ENCODE results near the gene FAM83F.
A peak's percentile ranks its signal among the peaks of the same experiment; 100 is the strongest.
"Not testable (repeated sequence)": the region's sequence is repeated elsewhere in the genome, so short reads cannot be mapped to it uniquely, and the experiment has no call there.

FAM83F gene

GRCh38 chr22:40019100-40019499 is 24.3 kb downstream of the FAM83F start:
- DNase-seq: no peak

- no peak for DNase-seq
Measured at GRCh38 chr22:40020956-40021355, 26.2 kb downstream of the FAM83F start.

DNA sequence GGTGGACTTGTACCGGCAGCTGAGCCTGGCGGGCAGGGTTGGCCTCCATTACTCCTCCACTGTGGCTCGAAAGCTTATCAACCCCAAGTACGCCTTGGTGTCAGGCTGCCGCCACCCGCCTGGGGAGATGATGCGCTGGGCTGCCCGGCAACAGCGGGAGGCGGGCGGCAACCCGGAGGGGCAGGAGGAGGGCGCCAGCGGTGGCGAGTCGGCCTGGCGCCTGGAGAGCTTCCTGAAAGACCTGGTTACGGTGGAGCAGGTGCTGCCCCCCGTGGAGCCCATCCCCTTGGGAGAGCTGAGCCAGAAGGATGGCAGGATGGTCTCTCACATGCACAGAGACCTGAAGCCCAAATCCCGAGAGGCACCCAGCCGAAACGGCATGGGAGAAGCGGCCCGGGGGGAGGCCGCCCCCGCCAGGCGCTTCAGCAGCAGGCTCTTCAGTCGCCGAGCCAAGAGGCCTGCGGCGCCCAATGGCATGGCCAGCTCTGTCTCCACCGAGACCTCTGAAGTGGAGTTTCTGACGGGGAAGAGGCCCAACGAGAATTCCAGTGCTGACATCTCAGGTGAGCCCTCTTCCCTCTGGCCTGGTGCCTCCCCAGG is 26.7 kb downstream of the FAM83F start:
- DNase-seq: no peak

DNA sequence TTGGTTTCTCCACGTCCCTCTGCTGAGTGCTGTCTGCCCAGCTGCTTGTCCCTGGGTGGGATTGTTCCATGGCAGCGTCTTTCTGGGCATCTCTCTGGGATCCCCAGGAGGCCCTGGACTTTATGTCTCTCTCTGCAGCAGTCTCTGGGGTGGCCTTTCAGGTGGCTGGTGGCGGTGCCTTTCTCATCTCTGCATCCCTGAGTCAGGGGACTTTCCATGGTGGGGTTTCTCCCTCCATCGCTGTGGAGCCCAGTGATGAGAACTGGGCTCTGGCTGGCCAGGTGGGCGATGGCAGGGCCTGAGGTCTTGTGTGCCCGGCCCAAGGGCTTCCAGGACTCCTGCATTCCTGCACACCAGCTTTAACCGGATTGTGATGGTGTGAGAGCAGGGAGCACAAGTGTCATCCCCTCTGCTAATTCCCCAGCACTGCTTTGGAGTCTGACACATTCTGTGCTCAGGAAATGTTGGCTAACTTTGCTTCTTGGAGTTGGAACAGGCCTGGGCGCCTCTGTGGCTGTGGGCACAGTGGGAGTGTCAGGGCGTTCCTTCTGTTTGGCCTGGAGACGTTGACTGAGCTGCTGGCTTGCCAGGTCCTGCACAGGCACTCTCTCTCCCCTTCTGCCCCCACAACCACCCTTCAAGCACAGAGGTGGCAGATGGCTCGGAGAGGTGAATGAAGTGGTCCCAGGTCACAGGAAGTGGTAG is 27.9 kb downstream of the FAM83F start:
- DNase-seq: no peak

- no peak for DNase-seq
Measured at GRCh38 chr22:40023341-40023841, 28.6 kb downstream of the FAM83F start.

GRCh38 chr22:40024201-40025061 is 29.7 kb downstream of the FAM83F start:
- DNase-seq: peak; percentile 59 to 68

GRCh38 chr22:40025062-40025379 is 30.3 kb downstream of the FAM83F start:
- not testable (repeated sequence) for DNase-seq

DNA sequence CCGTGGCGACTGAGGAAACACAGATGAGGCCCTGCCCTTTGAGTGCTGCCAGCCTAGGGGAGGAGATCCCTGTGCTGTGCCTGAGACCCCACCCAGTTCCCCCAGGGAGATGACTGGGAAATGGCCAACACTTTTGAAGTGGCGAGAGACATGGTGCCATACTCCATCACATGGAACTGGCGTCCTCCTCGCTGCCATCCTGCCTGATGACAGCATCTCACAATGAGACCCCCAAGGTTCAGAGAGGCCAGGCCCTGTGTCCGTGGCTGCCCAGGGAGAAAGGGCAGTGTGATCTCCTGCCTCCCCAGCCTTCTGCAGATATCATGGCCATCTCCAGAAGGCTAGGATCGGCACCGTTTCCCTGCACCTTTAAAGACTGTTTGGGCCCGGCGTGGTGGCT is 31.1 kb downstream of the FAM83F start:
- no peak for DNase-seq

DNA sequence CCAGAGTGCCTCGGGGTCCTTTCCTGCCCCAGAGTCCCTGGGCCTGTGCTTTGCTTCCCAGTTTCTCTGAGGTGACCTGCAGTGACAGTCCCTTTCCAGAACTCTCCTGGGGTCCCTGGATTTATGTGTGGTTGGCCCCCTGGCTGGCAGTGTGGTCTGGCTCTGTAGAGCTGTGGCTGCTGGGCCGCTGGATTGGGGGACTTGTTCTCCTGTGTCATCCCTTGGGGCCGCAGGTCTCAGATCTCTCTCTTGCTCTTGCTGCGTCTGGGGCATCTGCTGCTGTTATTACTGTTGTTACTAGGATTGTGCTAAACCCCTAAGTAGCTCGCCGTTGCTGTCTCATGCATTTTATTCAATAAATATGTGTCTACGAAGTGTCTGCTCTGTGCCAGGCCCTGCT is 31.9 kb downstream of the FAM83F start:
- no peak for DNase-seq

DNA sequence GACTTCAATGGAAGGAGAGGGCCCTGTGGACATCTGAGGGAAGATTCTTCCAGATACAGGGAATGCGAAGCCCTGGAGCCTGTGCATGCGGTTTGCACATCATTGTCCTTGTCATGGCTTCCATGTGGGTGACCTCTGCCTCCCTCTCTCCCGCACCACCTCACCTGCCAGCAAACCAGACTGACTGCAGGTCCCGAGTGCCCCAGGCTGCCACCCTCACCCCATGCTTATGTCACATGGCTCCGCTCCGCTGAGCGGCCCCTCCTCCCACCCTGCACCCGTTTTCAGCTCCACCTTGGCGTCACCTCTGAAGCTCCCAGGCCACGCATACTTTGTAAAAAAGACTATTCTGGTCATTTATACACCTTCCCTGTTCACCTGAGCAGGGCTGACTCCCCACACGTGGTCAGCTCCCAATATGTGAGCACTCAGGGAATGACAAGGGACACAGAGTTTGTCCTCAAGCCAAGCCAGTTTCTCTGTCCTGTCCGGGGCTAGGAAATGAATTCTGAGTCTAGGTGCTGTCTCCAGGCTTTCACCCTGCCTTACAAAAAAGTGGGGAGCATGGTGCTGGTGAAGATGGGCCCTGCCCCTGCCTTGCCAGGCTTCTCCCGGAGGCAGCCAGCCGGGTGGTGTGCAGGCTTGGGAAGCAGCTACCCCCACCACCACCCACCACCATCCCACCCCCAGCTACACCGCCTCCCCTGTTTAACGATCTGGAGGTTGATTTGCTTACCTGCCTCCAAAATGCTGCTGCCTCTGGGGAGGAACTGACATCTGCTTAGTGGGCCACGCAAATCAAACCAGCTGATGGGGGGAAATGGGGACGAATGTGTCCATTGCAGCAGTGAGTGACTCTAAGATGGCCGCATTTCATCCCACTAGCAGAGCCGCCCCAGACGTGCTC is 32.7 kb downstream of the FAM83F start:
- no peak for DNase-seq

- no peak for DNase-seq
Measured at GRCh38 chr22:40028098-40028425, 33.3 kb downstream of the FAM83F start.

DNA sequence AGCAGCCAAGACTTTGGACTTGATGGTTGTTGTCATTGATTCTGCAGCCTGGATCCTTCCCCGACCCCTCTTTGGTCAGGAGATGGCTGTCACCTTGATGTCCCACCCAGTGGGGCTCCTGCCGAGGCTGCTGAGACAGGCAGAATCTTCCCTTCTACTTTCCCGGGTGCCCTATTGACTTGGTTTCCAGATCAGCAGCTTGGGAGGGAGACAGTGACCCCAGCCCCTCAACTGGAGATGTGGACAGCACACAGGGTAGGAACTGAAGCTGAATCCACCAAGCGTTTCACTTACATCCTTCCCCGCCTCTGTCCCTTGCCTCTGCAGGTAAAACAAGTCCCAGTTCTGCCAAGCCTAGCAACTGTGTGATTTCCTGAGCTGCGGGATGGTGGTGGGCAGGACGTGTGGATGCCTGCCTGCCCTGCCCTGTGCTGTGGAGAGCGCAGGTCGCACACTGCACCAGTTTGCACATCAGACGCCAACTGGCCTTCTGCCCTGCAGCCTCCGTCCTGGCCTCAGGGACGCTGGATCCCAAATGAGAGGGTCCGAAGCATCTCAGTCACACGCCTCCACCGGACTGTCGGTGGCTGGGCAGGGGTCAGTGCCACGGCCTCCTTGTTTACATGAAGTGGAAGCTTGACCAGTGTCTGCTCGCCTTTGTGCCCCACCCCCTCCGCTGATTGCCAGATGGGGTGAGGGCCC is 34.6 kb downstream of the FAM83F start:
- no peak for DNase-seq

DNA sequence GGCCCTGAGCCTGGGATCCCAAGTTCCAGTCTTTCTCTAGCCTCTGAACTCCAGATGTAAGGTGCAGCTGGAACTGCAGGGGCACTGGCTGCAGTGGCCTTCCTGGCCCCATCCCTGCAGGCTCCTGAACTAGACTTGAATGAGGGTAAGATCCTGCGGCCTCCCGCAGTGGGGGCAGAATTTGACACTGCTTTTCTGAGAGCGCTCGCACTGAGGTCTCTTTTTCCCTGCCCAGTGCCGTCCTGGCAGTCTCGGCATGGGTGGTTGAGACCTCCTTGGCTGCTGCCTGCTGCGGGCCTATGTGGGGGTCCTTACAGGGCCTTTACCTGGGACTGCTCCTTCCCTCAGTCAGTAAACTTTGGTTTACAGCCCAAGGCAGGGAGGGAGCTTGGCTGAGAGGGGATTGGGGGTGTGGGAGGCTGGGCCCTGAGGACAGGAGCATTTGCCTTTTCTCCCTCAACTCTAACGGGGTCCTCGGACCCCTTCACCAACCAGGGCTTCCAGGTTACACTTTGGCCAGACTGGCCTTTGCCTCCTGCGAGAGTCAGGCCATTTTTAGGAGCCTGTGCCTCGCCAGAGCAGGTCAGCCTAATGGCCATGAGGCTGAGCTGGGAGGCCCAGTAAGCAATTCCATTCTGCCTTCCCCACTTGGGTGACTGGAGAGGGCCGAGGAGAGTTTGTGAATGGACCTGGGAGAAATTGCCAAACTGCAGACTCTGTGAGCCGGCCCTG is 35.4 kb downstream of the FAM83F start:
- DNase-seq: no peak

GRCh38 chr22:40030758-40031095 is 36.0 kb downstream of the FAM83F start:
- no peak for DNase-seq

DNA sequence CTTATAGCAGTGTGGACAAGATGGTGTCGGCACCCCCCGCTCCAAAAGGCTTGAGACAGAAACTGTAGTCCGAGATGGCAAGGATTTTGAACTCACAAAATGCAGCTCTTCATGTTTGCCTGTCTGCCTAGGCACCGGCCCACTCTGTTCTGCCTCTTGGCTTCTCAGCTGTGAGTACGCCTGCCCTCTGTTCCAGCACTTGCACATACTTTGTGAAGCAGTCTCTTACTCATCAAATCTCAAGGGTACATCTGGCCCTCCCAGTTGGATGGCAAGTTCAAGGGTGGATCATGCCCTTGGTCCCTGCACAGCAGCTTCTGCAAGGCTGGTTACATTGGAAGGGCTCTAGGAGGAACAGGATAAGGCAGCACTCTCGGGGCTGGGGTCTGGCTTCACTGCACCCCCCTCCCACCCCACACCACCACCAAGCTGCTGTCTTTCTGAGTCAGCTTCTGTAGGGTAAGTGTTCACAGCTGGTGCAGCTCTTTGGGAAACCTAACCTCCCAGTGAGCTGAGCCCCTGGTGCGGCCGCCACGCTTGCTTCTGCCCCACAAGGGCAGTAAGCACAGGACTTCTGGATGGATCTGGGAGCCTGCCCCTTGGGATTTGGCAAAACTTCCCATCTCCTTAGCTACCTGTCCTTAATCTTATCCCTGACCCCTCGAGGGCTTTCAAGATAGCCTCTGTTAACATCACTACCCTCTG is 37.2 kb downstream of the FAM83F start:
- DNase-seq: no peak

DNA sequence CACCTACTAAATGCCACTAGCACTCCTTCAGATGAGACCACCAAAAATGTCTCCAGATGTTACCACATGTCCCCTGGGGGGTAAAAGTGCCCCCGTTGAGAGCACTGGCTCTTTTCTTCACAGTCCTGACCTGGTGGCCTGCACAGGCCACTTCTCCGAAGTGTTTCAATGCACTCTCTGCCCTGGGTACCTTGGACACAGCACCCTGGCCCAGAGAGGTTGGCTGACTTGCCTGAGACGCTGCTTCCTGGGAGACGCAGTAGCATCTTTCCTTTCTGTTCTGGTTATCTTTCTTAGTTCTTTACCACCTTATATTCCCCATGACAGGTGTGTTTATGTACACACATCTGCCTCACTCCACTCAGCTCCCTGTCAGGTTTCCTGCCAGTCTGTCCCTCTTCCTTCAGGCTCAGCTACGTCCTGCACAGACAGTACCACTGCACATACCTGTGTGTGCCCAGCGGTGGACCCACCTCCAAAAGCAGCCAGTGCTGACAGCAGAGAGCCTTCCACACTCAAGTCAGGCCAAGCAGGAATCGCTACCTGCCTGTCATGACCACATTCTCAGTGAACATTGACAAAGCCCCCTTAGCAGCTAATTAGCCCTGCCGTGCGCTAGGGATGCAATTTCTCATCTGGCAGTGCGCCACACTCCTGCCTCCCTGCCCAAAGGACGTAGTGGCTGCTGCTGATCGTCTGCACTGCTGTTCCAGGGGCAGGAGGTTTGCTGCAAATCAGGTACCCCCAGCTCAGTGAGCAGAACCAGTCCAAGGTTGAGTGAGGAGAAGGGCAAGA is 39.0 kb downstream of the FAM83F start:
- peak; percentile 40 to 71 for DNase-seq

- no peak for DNase-seq
Measured at GRCh38 chr22:40035351-40035750, 40.6 kb downstream of the FAM83F start.

- no peak for DNase-seq
Measured at GRCh38 chr22:40036126-40036525, 41.4 kb downstream of the FAM83F start.

GRCh38 chr22:40036591-40037225 is 42.0 kb downstream of the FAM83F start:
- peak; percentile 49 to 57 for DNase-seq

DNA sequence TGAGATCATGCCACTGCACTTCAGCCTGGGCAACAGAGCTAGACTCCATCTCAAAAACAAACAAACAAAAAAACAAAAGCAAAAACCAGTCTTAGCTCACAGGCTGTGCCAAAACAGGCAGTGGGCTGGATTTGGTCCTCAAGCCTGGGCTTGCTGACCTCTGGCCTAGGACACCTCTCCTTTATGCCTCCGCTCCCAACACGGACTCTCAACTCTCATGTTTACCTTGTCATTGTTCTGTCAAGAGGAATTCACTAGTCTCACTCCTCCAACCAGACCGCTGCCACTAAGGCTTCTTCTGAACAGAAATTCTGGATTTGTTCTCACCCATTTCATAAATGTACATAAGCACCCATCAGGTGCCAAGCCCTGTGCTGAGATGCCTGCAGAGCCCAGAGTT is 42.6 kb downstream of the FAM83F start:
- DNase-seq: no peak
